HEK293T (cell line): Measurements from ENCODE around the gene PRICKLE2.

Experiments used
- CTCF ChIA-PET: fragments of 350-600 bp; formaldehyde crosslinking; extraction: SDS; loops from one replicate; lab custom pipeline; 2021; ENCODE audit warnings: antibody characterized with exemption, inconsistent platforms; lab: Yijun Ruan, JAX
- POLR2A ChIA-PET: fragments of 350-600 bp; formaldehyde crosslinking; extraction: SDS; loops from one replicate; lab custom pipeline; 2020; ENCODE audit warnings: antibody characterized with exemption, inconsistent platforms; lab: Yijun Ruan, JAX
- DNase-seq: peaks from one replicate; pipeline ENCODE4 v3.0.0; 2012; ENCODE audit warnings: mixed read lengths; ENCODE audit errors: extremely low spot score
- ARNT ChIP-seq: fragments of 450-650 bp; IDR thresholded peaks from 2 replicates; pipeline ENCODE4 v1.6.1; 2017; ENCODE audit warnings: mild to moderate bottlenecking
- BHLHE40 ChIP-seq: fragments of 450-650 bp; IDR thresholded peaks from 2 replicates; pipeline ENCODE4 v1.6.1; 2016; ENCODE audit warnings: mild to moderate bottlenecking, moderate library complexity, borderline replicate concordance
- CTBP1 ChIP-seq: fragments of 450-650 bp; IDR thresholded peaks from 2 replicates; pipeline ENCODE4 v1.6.1; 2016; ENCODE audit warnings: borderline replicate concordance
- ELF4 ChIP-seq: fragments of 450-650 bp; IDR thresholded peaks from 2 replicates; pipeline ENCODE4 v1.6.1; 2017; ENCODE audit warnings: antibody characterized with exemption
- FOXA1 ChIP-seq: fragments of 450-650 bp; IDR thresholded peaks from 2 replicates; pipeline ENCODE4 v1.6.1; 2016; ENCODE audit warnings: mild to moderate bottlenecking
- FOXK2 ChIP-seq: fragments of 450-650 bp; IDR thresholded peaks from 2 replicates; pipeline ENCODE4 v1.6.1; 2016; ENCODE audit warnings: mild to moderate bottlenecking
- FOXM1 ChIP-seq: fragments of 450-650 bp; IDR thresholded peaks from 2 replicates; pipeline ENCODE4 v1.6.1; 2017; ENCODE audit warnings: mild to moderate bottlenecking, borderline replicate concordance
- HDGF ChIP-seq: fragments of 450-650 bp; IDR thresholded peaks from 2 replicates; pipeline ENCODE4 v1.6.1; 2017; ENCODE audit warnings: antibody characterized with exemption, borderline replicate concordance
- L3MBTL2 ChIP-seq: fragments of 450-650 bp; conservative IDR thresholded peaks from 2 replicates; pipeline ENCODE4 v1.6.1; 2016; ENCODE audit warnings: mild to moderate bottlenecking
- LEF1 ChIP-seq: fragments of 450-650 bp; IDR thresholded peaks from 2 replicates; pipeline ENCODE4 v1.6.1; 2017; ENCODE audit warnings: mild to moderate bottlenecking, borderline replicate concordance
- NFRKB ChIP-seq: fragments of 450-650 bp; IDR thresholded peaks from 2 replicates; pipeline ENCODE4 v1.6.1; 2016; ENCODE audit warnings: mild to moderate bottlenecking, moderate library complexity
- SP1 ChIP-seq: fragments of 450-650 bp; IDR thresholded peaks from 2 replicates; pipeline ENCODE4 v1.6.1; 2017
- SUZ12 ChIP-seq: fragments of 450-650 bp; IDR thresholded peaks from 2 replicates; pipeline ENCODE4 v1.6.1; 2016; ENCODE audit warnings: mild to moderate bottlenecking
- TARDBP ChIP-seq: fragments of 450-650 bp; IDR thresholded peaks from 2 replicates; pipeline ENCODE4 v1.6.1; 2016
- ZNF384 ChIP-seq: fragments of 450-650 bp; IDR thresholded peaks from 2 replicates; pipeline ENCODE4 v1.6.1; 2016
- TF ChIP-seq, protein P1 (sequence below): fragments of 450-650 bp; IDR thresholded peaks from 2 replicates; pipeline ENCODE4 v1.6.1; 2016

The PRICKLE2 gene

DNA sequence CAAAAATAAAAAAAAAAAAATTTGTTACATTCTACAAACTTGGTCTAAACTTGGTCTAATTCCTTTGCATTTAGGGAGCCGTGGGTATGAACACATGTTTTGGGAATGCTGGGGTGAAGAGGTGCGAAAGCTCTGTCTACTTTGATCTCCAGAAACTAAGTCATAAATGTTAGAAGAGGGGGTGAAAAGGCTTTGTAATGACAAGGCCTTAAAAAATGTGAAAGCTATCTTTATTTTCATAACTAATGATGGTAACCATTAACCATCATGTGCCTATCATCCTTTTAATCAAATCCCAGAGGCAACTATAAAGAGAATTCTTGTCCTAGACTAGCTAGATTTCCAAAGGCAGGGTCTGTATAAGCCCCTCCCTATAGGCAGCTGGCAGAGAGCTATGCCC, 60.9 kb downstream of the PRICKLE2 start:
- ChIA-PET CTCF (interaction anchor here (1.1 to 1.2 kb wide), 2 partner anchors 133 to 140 kb away, joined by 3 to 4 read pairs; no protein-coding TSS in a partner anchor), POLR2A (interaction anchor here (0.6 kb wide), 1 partner anchor 23 kb away, joined by 3 read pairs; no protein-coding TSS in a partner anchor)
- DNase-seq, result no peak
- TF ChIP-seq ELF4 (no peak), FOXK2 (no peak), ARNT (no peak), HDGF (no peak), CTBP1 (no peak), ZNF384 (no peak), L3MBTL2 (no peak), SP1 (no peak), BHLHE40 (no peak), SUZ12 (no peak)

DNA sequence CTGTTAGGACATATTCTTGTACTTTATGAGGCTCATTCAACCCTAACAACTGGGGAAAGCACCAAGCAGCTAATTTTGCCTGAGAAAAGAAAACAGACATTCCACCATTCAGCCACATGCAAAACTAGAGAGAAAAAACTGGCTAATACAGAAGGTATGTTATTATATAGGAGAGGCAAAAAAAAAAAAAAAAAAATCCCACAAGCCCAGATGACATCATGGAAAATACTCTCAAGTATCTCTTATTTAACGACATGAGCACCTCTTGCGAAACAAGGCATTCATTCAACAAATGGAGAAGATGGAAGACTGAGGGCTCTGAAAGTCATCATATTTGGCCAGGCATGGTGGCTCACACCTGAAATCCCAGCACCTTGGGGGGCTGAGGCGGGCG, 61.5 kb downstream of the PRICKLE2 start:
- ChIA-PET POLR2A (interaction anchor here (0.8 to 1.1 kb wide), 2 partner anchors 58 to 139 kb away, joined by 3 to 4 read pairs; no protein-coding TSS in a partner anchor), CTCF (no interaction called here)
- no peak for TF ChIP-seq HDGF
- no peak for TF ChIP-seq ARNT
- TF ChIP-seq ZNF384, result peak; percentile 97
- TF ChIP-seq CTBP1, result peak; percentile 46; the same call in 1 of the 2 replicates
- no peak for TF ChIP-seq FOXK2
- no peak for TF ChIP-seq ELF4
- no peak for TF ChIP-seq FOXA1
- no peak for TF ChIP-seq LEF1
- TF ChIP-seq NFRKB, result no peak
- no peak for TF ChIP-seq SP1
- no peak for TF ChIP-seq TARDBP
- DNase-seq, result no peak

DNA sequence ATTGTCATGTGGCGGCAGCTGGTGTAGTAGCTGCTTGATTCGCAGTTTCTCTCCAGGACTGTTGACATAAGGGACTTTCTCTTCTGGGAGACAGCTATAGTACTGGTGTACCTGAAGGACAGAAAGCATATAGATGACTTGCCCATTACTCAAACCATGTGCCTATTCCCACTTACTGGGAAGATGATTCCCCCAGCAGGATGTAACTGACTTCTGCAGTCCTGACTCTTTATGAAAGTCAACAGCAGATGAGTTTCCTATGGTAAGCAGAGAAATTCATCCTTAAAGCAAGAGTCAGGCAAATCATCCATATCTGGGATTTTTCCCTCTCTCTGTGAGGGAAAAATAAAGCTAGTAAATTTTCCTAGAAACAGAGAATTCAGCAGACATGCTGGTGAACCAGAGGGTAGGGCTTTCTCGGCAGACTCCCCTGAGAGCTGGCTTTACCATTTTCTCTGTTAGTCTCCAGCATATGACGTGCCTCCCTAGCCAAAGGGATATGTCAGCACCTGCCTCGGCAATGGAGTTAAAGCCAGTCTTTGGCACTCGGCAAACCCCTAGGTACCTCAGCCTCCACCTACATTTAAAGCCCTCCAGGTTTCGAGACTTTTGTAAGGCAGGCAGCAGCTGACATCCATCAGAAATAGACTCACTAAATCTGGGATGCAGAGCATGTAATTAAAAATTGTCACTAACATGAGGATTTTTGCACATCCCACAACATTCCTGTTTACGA, 62.1 kb downstream of the PRICKLE2 start:
- no peak for TF ChIP-seq BHLHE40
- no peak for TF ChIP-seq SP1
- no peak for TF ChIP-seq CTBP1
- no peak for TF ChIP-seq FOXA1
- TF ChIP-seq, protein P1, sequence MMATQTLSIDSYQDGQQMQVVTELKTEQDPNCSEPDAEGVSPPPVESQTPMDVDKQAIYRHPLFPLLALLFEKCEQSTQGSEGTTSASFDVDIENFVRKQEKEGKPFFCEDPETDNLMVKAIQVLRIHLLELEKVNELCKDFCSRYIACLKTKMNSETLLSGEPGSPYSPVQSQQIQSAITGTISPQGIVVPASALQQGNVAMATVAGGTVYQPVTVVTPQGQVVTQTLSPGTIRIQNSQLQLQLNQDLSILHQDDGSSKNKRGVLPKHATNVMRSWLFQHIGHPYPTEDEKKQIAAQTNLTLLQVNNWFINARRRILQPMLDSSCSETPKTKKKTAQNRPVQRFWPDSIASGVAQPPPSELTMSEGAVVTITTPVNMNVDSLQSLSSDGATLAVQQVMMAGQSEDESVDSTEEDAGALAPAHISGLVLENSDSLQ, result no peak
- TF ChIP-seq ELF4, result no peak
- no peak for TF ChIP-seq NFRKB
- no peak for TF ChIP-seq ARNT
- TF ChIP-seq ZNF384, result no peak
- no peak for TF ChIP-seq HDGF
- no peak for TF ChIP-seq L3MBTL2
- no peak for TF ChIP-seq FOXM1
- TF ChIP-seq LEF1, result no peak
- no peak for TF ChIP-seq TARDBP
- TF ChIP-seq FOXK2, result no peak
- TF ChIP-seq SUZ12, result no peak
- CTCF ChIA-PET, result interaction anchor here (0.7 to 0.8 kb wide), 3 partner anchors 140 to 180 kb away, joined by 3 to 5 read pairs (median 3); partner anchors contain the start of gene PSMD6
- no peak for DNase-seq
- POLR2A ChIA-PET, result interaction anchor here (0.8 to 1.6 kb wide), 3 partner anchors 23 to 138 kb away, joined by 3 to 5 read pairs (median 4); no protein-coding TSS in a partner anchor

DNA sequence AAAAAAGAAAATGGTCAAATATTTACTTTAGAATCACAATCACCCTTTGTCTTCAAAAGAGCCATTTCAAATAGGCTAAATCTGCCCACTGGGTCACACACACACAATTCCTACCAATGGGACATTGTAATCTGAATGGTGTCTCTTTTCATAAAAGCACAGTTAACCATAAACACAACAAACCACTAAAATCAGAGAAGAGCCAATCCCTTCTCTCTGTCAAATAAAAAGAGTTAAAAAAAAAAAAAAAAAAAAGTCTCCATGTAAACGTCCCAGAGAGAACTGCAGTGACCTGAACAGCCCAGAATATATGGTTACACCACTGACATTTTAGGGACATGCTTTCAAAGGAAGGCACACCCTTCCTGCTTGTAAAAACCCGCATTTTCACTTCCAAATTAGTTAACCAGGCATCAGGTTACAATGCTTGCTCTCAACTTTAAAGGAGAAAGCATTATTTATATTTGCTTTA, 63.7 kb downstream of the PRICKLE2 start:
- TF ChIP-seq ELF4, result no peak
- TF ChIP-seq ARNT, result no peak
- no peak for TF ChIP-seq HDGF
- TF ChIP-seq CTBP1, result peak; percentile 83
- TF ChIP-seq SUZ12, result no peak
- TF ChIP-seq, protein P1, result peak; percentile 71
- TF ChIP-seq SP1, result no peak
- no peak for TF ChIP-seq LEF1
- TF ChIP-seq FOXM1, result no peak
- no peak for TF ChIP-seq L3MBTL2
- peak; percentile 97 for TF ChIP-seq ZNF384
- ChIA-PET POLR2A (interaction anchor here (1.6 kb wide), 1 partner anchor 25 kb away, joined by 5 read pairs; no protein-coding TSS in a partner anchor), CTCF (interaction anchor here (0.7 kb wide), 1 partner anchor 27 kb away, joined by 4 read pairs; no protein-coding TSS in a partner anchor)
- peak; percentile 37 for DNase-seq

DNA sequence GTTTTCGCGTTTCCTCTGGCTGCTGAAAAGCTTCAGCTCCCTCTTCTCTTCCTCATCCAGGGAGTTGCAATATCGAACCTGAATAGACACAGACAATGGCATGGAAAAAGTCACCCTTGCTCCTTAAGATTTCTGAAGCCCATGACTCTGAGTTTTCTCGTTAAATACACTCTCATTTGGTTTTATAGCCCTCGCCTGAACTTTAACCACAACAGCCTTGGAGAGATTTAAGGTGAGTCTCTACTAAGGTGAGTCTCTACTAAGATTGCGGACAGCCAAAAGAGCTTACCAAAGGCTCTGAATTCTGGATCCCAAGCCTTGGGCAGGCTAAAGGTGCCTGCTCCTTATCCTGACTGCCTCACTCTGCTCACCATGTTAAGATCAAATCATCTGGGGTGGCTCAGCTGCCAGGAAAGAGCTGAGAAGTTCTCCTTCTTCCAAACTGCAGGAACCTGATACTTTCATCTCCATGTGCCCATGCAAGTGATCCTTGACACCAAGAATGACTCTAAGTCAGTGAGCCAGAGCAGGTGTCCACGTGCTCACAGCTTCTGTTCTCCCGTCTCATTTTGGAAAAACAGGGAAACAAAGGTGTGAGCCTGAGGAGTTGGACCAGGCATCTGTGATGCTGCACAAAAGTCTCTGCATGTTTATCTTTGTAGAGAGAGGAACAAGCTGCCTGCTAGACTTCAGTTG, 65.1 kb downstream of the PRICKLE2 start:
- no peak for DNase-seq
- ChIA-PET POLR2A (no interaction called here), CTCF (no interaction called here)
- TF ChIP-seq HDGF, result no peak
- TF ChIP-seq L3MBTL2, result 0 out of 2 replicates have a peak, but pooled peaks have one; percentile 34
- TF ChIP-seq FOXM1, result no peak
- TF ChIP-seq ELF4, result no peak
- no peak for TF ChIP-seq CTBP1
- TF ChIP-seq LEF1, result no peak

DNA sequence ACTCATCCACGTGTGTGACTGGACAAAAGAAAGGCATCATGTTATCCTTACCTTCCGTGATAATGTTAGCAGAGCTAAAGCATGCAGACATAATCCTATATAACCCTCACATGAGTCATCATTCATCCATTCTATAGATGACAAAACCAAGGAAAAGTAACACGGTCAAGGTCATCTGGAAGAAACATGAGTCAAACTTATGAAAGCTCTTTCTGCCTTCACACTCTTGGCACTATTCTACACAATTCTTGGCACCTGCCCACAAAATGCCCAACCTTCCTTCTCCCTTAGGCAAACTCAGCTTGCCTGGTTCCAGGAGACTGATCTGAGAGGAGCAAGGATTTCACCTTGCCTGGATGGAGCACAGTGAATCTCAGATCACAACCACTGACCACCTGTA, 66.9 kb downstream of the PRICKLE2 start:
- DNase-seq, result no peak
- no peak for TF ChIP-seq LEF1
- no peak for TF ChIP-seq NFRKB
- TF ChIP-seq, protein P1, result no peak
- no peak for TF ChIP-seq HDGF
- no peak for TF ChIP-seq FOXM1
- no peak for TF ChIP-seq ARNT
- TF ChIP-seq SP1, result no peak
- TF ChIP-seq ZNF384, result no peak
- TF ChIP-seq FOXA1, result no peak
- no peak for TF ChIP-seq SUZ12
- no peak for TF ChIP-seq CTBP1
- TF ChIP-seq FOXK2, result no peak
- ChIA-PET POLR2A (no interaction called here), CTCF (interaction anchor here (0.6 kb wide), 1 partner anchor 605 kb away, joined by 3 read pairs; no protein-coding TSS in a partner anchor)
